HepG2 (cell line): ENCODE measurements around the gene NEU1. TPM values are rescaled to one million over a fixed set of nuclear protein-coding genes. Genes with fewer than 3 reads are reported as not detected.

Source experiments
- ATAC-seq: fragments of 200-7000 bp; cut with Tn5 transposase; 3 replicates; pipeline ENCODE4 v1.9.1; 2020; ENCODE audit warnings: mild to moderate bottlenecking, moderate library complexity
- BruUV-seq: library from RNA; stranded (reverse); fragments of 400-500 nt; replicated peaks from 2 replicates; lab custom pipeline; 2021; lab: Mats Ljungman, UMichigan
- CTCF ChIA-PET: fragments of 300-600 bp; formaldehyde crosslinking; extraction: SDS; loops from one replicate; lab custom pipeline; 2021; ENCODE audit warnings: low total read pairs, inconsistent platforms, low intra/inter-chr PET ratio; lab: Yijun Ruan, JAX
- POLR2A ChIA-PET: fragments of 350-600 bp; sonication (Branson Sonifier 250); formaldehyde crosslinking; loops from one replicate; lab custom pipeline; 2020; ENCODE audit warnings: antibody characterized with exemption, inconsistent platforms; lab: Yijun Ruan, JAX
- DNase-seq: peaks from one replicate; pipeline ENCODE4 v3.0.0-alpha.2; 2015; ENCODE audit warnings: low spot score
- FAIRE-seq: peaks from 3 replicates; lab custom pipeline; 2011; peaks lifted over from hg19 to GRCh38; lab: Jason Lieb, UNC
- H2AFZ ChIP-seq: one replicate; pipeline ENCODE4 v1.6.1; 2011; ENCODE audit warnings: low read length, inconsistent platforms
- H3K27ac ChIP-seq: fragments of 300-600 bp; 3 replicates; pipeline ENCODE4 v1.8.0; 2011; ENCODE audit warnings: mixed run types, mild to moderate bottlenecking, mixed read lengths, low read length, inconsistent platforms; ENCODE audit not compliant: insufficient read depth; ENCODE audit errors: extremely low read length
- H3K27me3 ChIP-seq, 2 experiments: fragments of 200-600 bp in 1 of 2; 2 replicates in 1 of 2; 3 replicates in 1 of 2; pipeline versions ENCODE4 v1.6.0 to v1.8.0; 2011; ENCODE audit warnings: low read length in 2 of 2, mild to moderate bottlenecking in 2 of 2, moderate library complexity in 2 of 2, inconsistent platforms in 1 of 2; ENCODE audit not compliant: insufficient read depth in 2 of 2, control insufficient read depth in 1 of 2
- H3K36me3 ChIP-seq, 2 experiments: fragments of 200-600 bp in 1 of 2; replicated peaks in 1 of 2; 2 replicates in 1 of 2; 3 replicates in 1 of 2; pipeline versions ENCODE4 v1.5.1 to v1.8.0; 2011; ENCODE audit warnings: low read length in 2 of 2, inconsistent platforms in 1 of 2; ENCODE audit not compliant: insufficient read depth in 2 of 2, control insufficient read depth in 1 of 2
- H3K4me1 ChIP-seq: 2 replicates; pipeline ENCODE4 v1.5.1; 2012; ENCODE audit warnings: low read length, inconsistent platforms; ENCODE audit not compliant: insufficient read depth
- H3K4me2 ChIP-seq: 2 replicates; pipeline ENCODE4 v1.6.0; 2011; ENCODE audit warnings: low read depth, low read length, inconsistent platforms
- H3K4me3 ChIP-seq, 3 experiments: fragments of 200-600 bp in 1 of 3; sonication (generic), shearing (Covaris generic) in 1 of 3; replicated peaks in 1 of 3; 2 replicates each; pipeline ENCODE4 v1.5.1; 2011 to 2016; ENCODE audit warnings: low read length in 3 of 3, inconsistent platforms in 2 of 3, low read depth in 2 of 3, mild to moderate bottlenecking in 2 of 3, control low read depth in 1 of 3, mixed read lengths in 1 of 3; ENCODE audit not compliant: insufficient read depth in 1 of 3
- H3K79me2 ChIP-seq: one replicate; pipeline ENCODE4 v1.6.1; 2011; ENCODE audit warnings: low read length, inconsistent platforms; ENCODE audit not compliant: insufficient read depth
- H3K9ac ChIP-seq: 2 replicates; pipeline ENCODE4 v1.6.0; 2011; ENCODE audit warnings: mild to moderate bottlenecking, low read depth, low read length, inconsistent platforms; ENCODE audit not compliant: insufficient read depth
- H3K9me3 ChIP-seq: 2 replicates; pipeline ENCODE4 v1.5.1; 2012; ENCODE audit warnings: mild to moderate bottlenecking, low read length
- H4K20me1 ChIP-seq: 2 replicates; pipeline ENCODE4 v1.6.0; 2011; ENCODE audit warnings: inconsistent platforms, mild to moderate bottlenecking, low read length, moderate library complexity; ENCODE audit not compliant: insufficient read depth
- POLR2A ChIP-seq, 2 experiments: IDR thresholded peaks; 2 replicates each; pipeline ENCODE4 v1.6.1; 2011; ENCODE audit warnings: low read depth in 2 of 2, low read length in 2 of 2, mild to moderate bottlenecking in 1 of 2, moderate library complexity in 1 of 2; ENCODE audit not compliant: insufficient read depth in 1 of 2
- ZNF615 ChIP-seq: sonication (generic); formaldehyde crosslinking; IDR thresholded peaks from 2 replicates; pipeline ENCODE4 v1.5.0; 2020; ENCODE audit warnings: mild to moderate bottlenecking, missing genetic modification reagents, borderline replicate concordance
- ZSCAN9 ChIP-seq: IDR thresholded peaks from 2 replicates; pipeline ENCODE4 v1.6.1; 2016; ENCODE audit warnings: borderline replicate concordance
- WGBS: methylation state at CpG from one replicate; pipeline ENCODE4 v1.1.6; 2017; ENCODE audit warnings: low lambda C conversion rate; 5-methylcytosine and 5-hydroxymethylcytosine counted together
- in situ Hi-C: cut with HindIII; loops from 2 replicates; pipeline ENCODE4 v1.10.0; 2017; ENCODE audit warnings: low pct_unique_long_range_greater_than_20kb; ENCODE audit not compliant: extremely low pct_ligation_motif_present
- intact Hi-C: fragments of 100-400 bp; cut with micrococcal nuclease; formaldehyde crosslinking; loops from one replicate; pipeline ENCODE4 v1.10.0; 2022; ENCODE audit not compliant: unreplicated experiment
- polyA plus RNA-seq, 8 experiments: library from polyadenylated mRNA; depleted of rRNA in 3 of 8; stranded (reverse) in 7 of 8; unstranded in 1 of 8; fragments of >200 nt; fragmentation: Illumina TruSeq in 4 of 8; extraction: Trizol in 4 of 8; gene quantifications; 2 replicates each; pipeline versions ENCODE4 v1.2.1 to v1.2.3, GENCODE V29; 2011 to 2016; ENCODE audit warnings: low read depth in 4 of 8, missing spikeins in 1 of 8, mixed read lengths in 1 of 8; ENCODE audit not compliant: insufficient read depth in 1 of 8
- total RNA-seq, 5 experiments: library from RNA; depleted of rRNA; stranded (reverse); fragments of >200 nt; fragmentation: Illumina TruSeq; extraction: Trizol; gene quantifications; 2 replicates each; pipeline ENCODE4 v1.2.3, GENCODE V29; 2016; ENCODE audit warnings: low read depth in 1 of 5

NEU1 gene
- total and polyA plus RNA-seq, 2 of the 13 experiments (the other 11 are each of a cell fraction or from before 2014, with no cell fraction given) = 215 to 297 TPM

GRCh38 chr6:31899882-31900722 lies 37.5 kb upstream of the NEU1 start (continued):
- no peak for TF ChIP-seq ZNF615 (CRISPR knock-in tag)
- TF ChIP-seq, all 625 proteins: peak for 7

GRCh38 chr6:31899215-31899614 lies 36.6 kb upstream of the NEU1 start:
- 0 out of 4 replicates have a peak, but pooled peaks of 1 of the 2 experiments have one; percentile 6 for TF ChIP-seq POLR2A (IDR thresholded peaks at IDR 0.05; ENCODE audit: insufficient read depth in 1 of 2, low read depth in 2 of 2, low read length in 2 of 2)
- TF ChIP-seq ZSCAN9 (CRISPR knock-in tag) = no peak
- H3K9ac ChIP-seq = no peak overlapping the region; the same call in 1 of the 2 replicates
- CTCF ChIA-PET = no interaction called here
- FAIRE-seq = no peak
- no peaks in the 10 kb centered on the region for H3K9me3 ChIP-seq
- WGBS = 97% methylated on average over 5 of the region's 5 CpGs
- BruUV-seq = no TSS peak
- in situ Hi-C loops = no loop called here
- H4K20me1 ChIP-seq = no peaks in the 10 kb centered on the region
- intact Hi-C loops = loop anchor here (5.0 kb wide), 1 partner anchor 67 kb away; no protein-coding TSS in a partner anchor
- ATAC-seq = no peak
- no peak overlapping the region for H3K27ac ChIP-seq
- H3K4me3 ChIP-seq = no peak overlapping the region
- peaks cover 6 to 8% of the 10 kb centered on the region in 2 experiments; a peak in 4 of 5 replicates for H3K36me3 ChIP-seq
- POLR2A ChIA-PET = interaction anchor here (0.6 to 5.6 kb wide), 8 partner anchors 8 to 1072 kb away, joined by 3 to 41 read pairs (median 11); partner anchors contain the start of genes C6orf47, CFB, HSPA1B and NEU1
- peaks cover 0 to 7% of the 10 kb centered on the region in 2 experiments; a peak in 1 of 5 replicates for H3K27me3 ChIP-seq
- H3K4me2 ChIP-seq = peak overlapping the region; percentile 98; the same call in 1 of the 2 replicates
- peaks cover 51% of the 10 kb centered on the region for H3K4me1 ChIP-seq
- DNase-seq = no peak
- H3K79me2 ChIP-seq = peaks cover 26% of the 10 kb centered on the region
- H2AFZ ChIP-seq = no peak overlapping the region
